Thyroid gland (tissue), 4 donors: Measurements from ENCODE around the gene HACD2.

Experiments used
- POLR2A ChIP-seq, 2 donors: fragments of 450-650 bp; IDR thresholded peaks; one replicate each; pipeline ENCODE4 v1.6.1; 2017; ENCODE audit warnings: antibody characterized with exemption in 2 of 2, mild to moderate bottlenecking in 2 of 2, moderate library complexity in 1 of 2
- TF ChIP-seq, protein P1 (sequence below), 6 experiments: fragments of 200-600 bp in 3 of 6; fragments of 450-650 bp in 3 of 6; sonication (generic) in 3 of 6; IDR thresholded peaks; one replicate each; pipeline ENCODE4 v1.5.1; 2016 to 2019; ENCODE audit warnings: antibody characterized with exemption in 6 of 6, mild to moderate bottlenecking in 2 of 6, inconsistent platforms in 1 of 6, moderate library complexity in 1 of 6

DNA sequence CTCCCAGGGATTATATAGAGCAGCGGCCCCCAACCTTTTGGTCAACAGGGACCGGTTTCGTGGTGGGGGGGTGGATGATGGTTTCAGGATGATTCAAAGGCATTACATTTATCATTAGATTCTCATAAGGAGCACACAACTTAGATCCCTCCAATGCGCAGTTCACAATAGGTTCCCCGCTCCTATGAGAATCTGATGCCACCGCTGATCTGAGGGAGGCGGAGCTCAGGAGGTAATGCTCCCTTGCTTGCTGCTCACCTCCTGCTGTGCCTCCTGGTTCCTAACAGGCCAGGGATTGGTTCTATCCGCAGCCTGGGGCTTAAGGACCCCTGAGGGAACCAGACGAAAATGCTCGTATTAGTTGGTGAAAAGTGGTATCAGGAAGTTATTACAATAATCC, 1.3 kb upstream of the HACD2 start:
- TF ChIP-seq, protein P1, sequence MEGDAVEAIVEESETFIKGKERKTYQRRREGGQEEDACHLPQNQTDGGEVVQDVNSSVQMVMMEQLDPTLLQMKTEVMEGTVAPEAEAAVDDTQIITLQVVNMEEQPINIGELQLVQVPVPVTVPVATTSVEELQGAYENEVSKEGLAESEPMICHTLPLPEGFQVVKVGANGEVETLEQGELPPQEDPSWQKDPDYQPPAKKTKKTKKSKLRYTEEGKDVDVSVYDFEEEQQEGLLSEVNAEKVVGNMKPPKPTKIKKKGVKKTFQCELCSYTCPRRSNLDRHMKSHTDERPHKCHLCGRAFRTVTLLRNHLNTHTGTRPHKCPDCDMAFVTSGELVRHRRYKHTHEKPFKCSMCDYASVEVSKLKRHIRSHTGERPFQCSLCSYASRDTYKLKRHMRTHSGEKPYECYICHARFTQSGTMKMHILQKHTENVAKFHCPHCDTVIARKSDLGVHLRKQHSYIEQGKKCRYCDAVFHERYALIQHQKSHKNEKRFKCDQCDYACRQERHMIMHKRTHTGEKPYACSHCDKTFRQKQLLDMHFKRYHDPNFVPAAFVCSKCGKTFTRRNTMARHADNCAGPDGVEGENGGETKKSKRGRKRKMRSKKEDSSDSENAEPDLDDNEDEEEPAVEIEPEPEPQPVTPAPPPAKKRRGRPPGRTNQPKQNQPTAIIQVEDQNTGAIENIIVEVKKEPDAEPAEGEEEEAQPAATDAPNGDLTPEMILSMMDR (IDR thresholded peaks at IDR 0.05) = no peak
- TF ChIP-seq POLR2A (IDR thresholded peaks at IDR 0.05) = no peak
